ENCODE data around the gene ACAN.

- TF ChIP-seq, protein P1, sequence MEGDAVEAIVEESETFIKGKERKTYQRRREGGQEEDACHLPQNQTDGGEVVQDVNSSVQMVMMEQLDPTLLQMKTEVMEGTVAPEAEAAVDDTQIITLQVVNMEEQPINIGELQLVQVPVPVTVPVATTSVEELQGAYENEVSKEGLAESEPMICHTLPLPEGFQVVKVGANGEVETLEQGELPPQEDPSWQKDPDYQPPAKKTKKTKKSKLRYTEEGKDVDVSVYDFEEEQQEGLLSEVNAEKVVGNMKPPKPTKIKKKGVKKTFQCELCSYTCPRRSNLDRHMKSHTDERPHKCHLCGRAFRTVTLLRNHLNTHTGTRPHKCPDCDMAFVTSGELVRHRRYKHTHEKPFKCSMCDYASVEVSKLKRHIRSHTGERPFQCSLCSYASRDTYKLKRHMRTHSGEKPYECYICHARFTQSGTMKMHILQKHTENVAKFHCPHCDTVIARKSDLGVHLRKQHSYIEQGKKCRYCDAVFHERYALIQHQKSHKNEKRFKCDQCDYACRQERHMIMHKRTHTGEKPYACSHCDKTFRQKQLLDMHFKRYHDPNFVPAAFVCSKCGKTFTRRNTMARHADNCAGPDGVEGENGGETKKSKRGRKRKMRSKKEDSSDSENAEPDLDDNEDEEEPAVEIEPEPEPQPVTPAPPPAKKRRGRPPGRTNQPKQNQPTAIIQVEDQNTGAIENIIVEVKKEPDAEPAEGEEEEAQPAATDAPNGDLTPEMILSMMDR (IDR thresholded peaks at IDR 0.05) = no peak
- no peak for TF ChIP-seq POLR2A (IDR thresholded peaks at IDR 0.05)
These were observed 62.4 kb downstream of the ACAN start for GRCh38 chr15:88865498-88866099.

Data from uterus (tissue), 2 donors.